Germinal center (tissue), 1 donor: ENCODE results near the gene TDRD5.
"Not testable (repeated sequence)": the region's sequence is repeated elsewhere in the genome, so short reads cannot be mapped to it uniquely, and the experiment has no call there.

Experiments used
- DNase-seq: peaks from one replicate; pipeline ENCODE4 v3.0.0; 2012; ENCODE audit warnings: mixed read lengths, low spot score

The TDRD5 gene

DNA sequence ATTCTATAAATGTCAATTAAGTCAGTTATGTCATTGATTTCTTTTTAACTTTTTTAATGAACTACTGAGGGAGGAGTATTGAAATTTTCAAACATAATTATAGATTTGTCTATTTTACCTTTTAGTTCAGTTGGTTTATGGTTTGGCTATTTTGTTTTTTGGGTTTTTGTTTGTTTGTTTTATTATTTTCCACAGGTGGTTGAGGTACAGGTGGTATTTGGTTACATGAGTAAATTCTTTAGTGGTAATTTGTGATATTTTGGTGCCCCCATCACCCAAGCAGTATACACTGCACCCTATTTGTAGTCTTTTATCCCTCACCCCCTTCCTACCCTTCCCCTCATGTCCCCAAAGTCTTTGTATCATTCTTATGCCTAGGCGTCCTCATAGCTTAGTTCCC is 9.5 kb downstream of the TDRD5 start:
- DNase-seq: no peak

GRCh38 chr1:179612361-179612760 is 20.7 kb downstream of the TDRD5 start:
- no peak for DNase-seq

GRCh38 chr1:179630719-179631118 is 39.1 kb downstream of the TDRD5 start:
- no peak for DNase-seq

DNA sequence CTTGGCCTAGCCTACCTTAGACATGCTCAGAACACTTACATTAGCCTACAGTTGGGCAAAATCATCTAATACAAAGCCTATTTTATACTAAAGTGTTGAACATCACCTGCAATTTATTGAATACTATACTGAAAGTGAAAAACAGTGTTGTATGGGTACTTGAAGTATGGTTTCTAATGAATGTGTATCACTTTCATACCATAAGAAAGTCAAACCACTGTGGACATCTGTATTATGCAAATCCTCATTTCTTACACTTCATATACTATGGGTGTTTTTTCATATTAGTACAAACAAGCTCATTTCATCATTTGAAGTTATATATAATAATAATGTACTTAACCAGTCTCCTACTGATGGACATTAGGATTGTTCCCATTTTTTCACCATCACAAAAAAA is 41.2 kb downstream of the TDRD5 start:
- DNase-seq: no peak

- DNase-seq: no peak
Observed at GRCh38 chr1:179637211-179637860, 45.7 kb downstream of the TDRD5 start.

DNA sequence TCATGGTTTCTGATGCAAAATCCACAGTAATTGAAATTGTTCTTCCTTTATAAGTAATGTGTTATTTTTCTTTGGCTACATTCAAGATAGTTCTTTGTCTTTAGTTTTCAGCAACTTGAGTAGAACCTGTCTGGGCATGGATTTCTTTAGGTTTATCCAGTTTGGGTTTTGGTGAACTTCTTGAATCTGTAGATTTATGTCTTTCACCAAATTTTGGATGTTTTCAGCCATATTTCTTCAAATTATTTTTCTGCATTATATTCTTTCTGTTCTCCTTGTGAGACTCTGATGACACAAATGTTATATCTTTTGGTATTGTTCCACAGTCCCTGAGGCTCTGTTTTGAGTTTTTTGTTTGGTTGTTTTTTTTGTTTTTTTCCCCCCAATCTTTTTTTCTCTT is 69.4 kb downstream of the TDRD5 start:
- no peak for DNase-seq

DNA sequence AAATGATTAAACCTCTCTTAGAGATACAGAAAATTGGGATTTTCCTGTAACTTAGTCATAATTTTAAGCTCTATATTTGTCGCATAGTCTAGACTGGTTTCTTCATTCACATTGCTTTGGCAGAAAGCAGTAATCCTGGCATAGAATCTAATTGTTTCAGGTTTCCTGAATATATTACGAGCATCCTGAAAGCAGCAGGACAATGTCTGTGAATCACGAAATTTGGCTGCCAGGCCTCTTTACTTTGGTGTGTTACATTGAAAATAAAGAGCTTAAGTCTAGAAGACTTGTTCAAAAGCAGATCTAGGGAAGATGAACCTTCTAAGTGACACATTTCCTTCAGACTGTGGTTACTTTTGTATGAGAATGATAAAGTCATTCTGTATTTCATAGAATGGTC is 72.2 kb downstream of the TDRD5 start:
- no peak for DNase-seq

DNA sequence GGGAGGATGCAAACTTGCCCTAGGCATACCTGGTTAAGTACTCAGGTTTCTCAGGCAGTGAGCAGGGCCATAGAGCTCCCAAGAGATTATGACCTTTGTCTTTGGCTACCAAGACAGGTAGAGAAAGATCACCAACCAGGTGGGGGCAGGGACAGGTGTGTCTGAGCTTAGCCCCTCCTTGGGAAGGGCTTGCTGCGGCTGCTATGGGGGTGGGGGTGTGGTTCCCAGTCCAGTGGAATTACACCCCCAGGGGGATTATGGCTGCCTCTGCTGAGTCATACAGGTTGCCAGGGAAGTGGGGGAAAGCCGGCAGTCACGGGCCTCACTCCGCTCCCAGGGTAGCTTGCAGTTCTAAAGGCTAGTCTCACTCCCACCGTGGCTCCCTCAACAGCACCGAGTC is 86.2 kb downstream of the TDRD5 start:
- no peak for DNase-seq

- not testable (repeated sequence) for DNase-seq
Observed at GRCh38 chr1:179694530-179694929, 102.9 kb downstream of the TDRD5 start.

GRCh38 chr1:179702946-179703539 is 111.4 kb downstream of the TDRD5 start:
- DNase-seq: no peak

GRCh38 chr1:179706339-179706941 is 114.8 kb downstream of the TDRD5 start:
- peak; percentile 30 for DNase-seq

- no peak for DNase-seq
Observed at GRCh38 chr1:179707406-179707805, 115.8 kb downstream of the TDRD5 start.

GRCh38 chr1:179708434-179709195 is 117.0 kb downstream of the TDRD5 start:
- no peak for DNase-seq

GRCh38 chr1:179709841-179710329 is 118.3 kb downstream of the TDRD5 start:
- no peak for DNase-seq

DNA sequence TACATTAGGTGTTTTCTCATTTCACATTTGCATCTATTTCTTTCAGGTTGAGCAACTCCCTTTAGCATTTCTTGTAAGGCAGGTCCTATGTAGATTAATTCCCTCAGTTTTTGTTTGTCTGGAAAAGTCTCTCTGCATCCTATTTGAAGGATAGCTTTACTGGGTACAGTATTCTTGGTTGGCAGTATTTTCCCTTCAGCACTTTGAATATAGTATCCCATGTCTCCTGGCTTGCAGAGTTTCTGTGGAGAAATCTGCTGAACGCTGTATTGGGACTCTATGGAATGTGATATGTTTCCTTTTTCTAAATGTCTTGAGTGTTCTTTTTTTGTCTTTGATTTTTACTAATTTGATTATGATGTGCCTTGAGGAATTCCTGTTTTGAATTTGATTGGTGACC is 122.5 kb downstream of the TDRD5 start:
- DNase-seq: no peak

DNA sequence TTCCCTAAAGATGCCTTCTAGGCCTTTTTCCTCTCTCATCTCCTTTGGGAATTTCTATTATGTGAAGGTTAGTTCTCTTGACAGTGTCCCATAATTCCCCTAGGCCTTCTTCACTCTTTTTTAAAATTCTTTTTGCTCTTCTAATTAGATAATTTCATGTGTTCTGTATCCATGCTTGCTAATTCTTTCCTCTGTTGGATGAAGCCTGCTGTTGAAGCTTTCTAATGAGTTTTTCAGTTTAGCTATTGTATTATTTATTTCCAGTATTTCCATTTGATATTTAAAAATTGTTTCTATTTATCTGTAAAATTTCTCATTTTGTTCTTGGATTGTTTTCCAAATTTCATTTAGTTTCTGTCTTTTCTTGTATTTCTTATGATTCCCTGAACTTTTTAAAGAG is 123.0 kb downstream of the TDRD5 start:
- DNase-seq: no peak

DNA sequence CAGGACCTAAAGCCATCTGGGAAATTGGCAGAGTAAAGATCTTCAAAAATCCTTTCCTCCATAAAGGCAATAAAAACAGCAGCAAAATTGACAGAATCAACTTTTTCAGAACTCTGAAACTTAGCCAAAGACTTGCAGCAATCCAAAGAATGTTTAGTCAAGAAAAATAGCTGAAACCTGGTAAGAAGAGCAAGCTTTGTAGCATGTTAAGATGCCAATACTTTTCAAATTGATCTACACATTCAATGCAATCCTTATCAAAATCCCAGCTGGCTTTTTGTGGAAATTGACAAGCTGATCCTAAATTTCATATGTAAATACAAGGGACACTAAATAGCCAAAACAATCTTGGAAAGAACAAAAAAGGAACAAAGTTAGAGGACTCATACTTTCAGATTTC is 127.6 kb downstream of the TDRD5 start:
- DNase-seq: no peak

DNA sequence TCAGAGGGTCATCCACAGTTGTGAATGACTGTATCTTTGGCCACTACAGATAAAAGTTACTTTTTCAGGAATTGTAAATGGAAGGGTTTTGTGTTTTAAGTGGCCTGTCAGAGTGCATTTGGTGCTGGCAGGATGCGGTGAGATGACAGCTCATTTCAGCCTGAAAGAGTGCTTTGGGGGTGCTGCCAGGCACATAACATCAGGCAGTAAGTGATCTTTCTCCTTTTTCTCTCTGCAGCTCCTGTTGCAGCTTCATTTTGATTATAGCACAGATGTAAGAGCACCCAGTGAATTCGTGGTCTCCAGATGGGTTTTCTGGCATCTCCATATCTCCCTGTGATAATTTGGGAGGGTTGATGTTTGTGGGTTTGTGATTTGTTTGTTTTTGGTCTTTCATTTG is 136.6 kb downstream of the TDRD5 start:
- no peak for DNase-seq

GRCh38 chr1:179729881-179730280 is 138.2 kb downstream of the TDRD5 start:
- DNase-seq: no peak

- DNase-seq: no peak
Observed at GRCh38 chr1:179731643-179732042, 140.0 kb downstream of the TDRD5 start.
